Measurements from ENCODE around the gene PDE11A. TPM values are rescaled to one million over a fixed set of nuclear protein-coding genes. Genes with fewer than 3 reads are reported as not detected.

PDE11A gene
- total RNA-seq, 6 experiments from 2014 or later: 1.2 to 3.1 (median 1.4) TPM

DNA sequence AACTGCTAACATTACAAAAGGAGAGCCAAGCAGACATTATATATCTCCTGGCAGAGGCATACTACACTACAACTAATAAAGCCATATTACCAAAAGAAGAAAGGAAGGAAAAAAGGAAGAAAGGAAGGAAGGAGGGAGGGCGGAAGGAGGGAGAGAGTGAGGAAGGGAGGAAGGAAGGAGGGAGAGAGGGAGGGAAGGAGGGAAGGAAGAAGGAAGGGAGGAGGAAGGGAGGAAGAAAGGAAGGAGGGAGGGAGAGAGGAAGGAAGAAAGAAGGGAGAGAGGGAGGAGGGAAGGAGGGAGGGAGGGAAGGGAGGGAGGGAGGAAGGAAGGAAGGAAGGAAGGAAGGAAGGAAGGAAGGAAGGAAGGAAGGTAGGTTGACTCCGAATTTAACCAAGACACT is 133.4 kb downstream of the PDE11A start:
- no peak overlapping the region for H3K4me3 Mint-ChIP-seq
- no peak for DNase-seq
- H3K4me1 Mint-ChIP-seq (ENCODE audit: low read depth): no peaks in the 10 kb centered on the region
- H3K9me3 Mint-ChIP-seq: no peaks in the 10 kb centered on the region
- no peak overlapping the region for H3K27ac Mint-ChIP-seq
- H3K27me3 Mint-ChIP-seq (ENCODE audit: insufficient read depth): no peaks in the 10 kb centered on the region
- H3K36me3 Mint-ChIP-seq (ENCODE audit: low read depth): no peaks in the 10 kb centered on the region
- TF ChIP-seq, protein P1, sequence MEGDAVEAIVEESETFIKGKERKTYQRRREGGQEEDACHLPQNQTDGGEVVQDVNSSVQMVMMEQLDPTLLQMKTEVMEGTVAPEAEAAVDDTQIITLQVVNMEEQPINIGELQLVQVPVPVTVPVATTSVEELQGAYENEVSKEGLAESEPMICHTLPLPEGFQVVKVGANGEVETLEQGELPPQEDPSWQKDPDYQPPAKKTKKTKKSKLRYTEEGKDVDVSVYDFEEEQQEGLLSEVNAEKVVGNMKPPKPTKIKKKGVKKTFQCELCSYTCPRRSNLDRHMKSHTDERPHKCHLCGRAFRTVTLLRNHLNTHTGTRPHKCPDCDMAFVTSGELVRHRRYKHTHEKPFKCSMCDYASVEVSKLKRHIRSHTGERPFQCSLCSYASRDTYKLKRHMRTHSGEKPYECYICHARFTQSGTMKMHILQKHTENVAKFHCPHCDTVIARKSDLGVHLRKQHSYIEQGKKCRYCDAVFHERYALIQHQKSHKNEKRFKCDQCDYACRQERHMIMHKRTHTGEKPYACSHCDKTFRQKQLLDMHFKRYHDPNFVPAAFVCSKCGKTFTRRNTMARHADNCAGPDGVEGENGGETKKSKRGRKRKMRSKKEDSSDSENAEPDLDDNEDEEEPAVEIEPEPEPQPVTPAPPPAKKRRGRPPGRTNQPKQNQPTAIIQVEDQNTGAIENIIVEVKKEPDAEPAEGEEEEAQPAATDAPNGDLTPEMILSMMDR (IDR thresholded peaks at IDR 0.05): no peak

DNA sequence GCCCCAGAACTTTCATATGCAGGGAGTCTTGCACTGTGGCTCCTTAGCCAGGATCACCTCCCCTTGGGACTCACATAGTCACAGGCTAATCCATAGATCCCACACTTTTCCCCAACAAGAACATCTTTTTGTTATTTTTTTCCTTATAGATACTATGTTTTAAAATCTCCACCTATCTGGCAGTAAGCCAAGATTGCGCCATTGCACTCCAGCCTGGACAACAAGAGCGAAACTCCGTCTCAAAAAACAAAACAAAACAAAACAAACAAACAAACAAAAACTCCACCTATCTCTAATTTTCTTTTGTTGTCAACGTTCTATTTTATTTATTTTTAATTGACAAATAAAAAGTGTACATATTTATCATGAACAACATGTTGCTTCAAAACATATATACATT is 141.7 kb downstream of the PDE11A start:
- Mint-ChIP-seq H3K4me1 (ENCODE audit: low read depth) (no peaks in the 10 kb centered on the region), H3K36me3 (ENCODE audit: low read depth) (no peaks in the 10 kb centered on the region), H3K27me3 (ENCODE audit: insufficient read depth) (no peaks in the 10 kb centered on the region; the same call in 1 of the 2 replicates), H3K9me3 (no peaks in the 10 kb centered on the region; the same call in 1 of the 2 replicates), H3K27ac (no peak overlapping the region), H3K4me3 (no peak overlapping the region)
- DNase-seq: no peak
- TF ChIP-seq, protein P1 (IDR thresholded peaks at IDR 0.05): no peak

GRCh38 chr2:177929662-177930522 is 142.7 kb downstream of the PDE11A start:
- Mint-ChIP-seq H3K4me1 (ENCODE audit: low read depth) (no peaks in the 10 kb centered on the region), H3K4me3 (no peak overlapping the region), H3K9me3 (no peaks in the 10 kb centered on the region; the same call in 1 of the 2 replicates), H3K27me3 (ENCODE audit: insufficient read depth) (no peaks in the 10 kb centered on the region; the same call in 1 of the 2 replicates), H3K27ac (no peak overlapping the region), H3K36me3 (ENCODE audit: low read depth) (no peaks in the 10 kb centered on the region)
- no peak for DNase-seq
- TF ChIP-seq, protein P1 (IDR thresholded peaks at IDR 0.05): no peak

GRCh38 chr2:177923323-177923722 is 149.3 kb downstream of the PDE11A start:
- Mint-ChIP-seq H3K27me3 (ENCODE audit: insufficient read depth) (no peaks in the 10 kb centered on the region), H3K4me3 (no peak overlapping the region), H3K4me1 (ENCODE audit: low read depth) (peaks cover 9% of the 10 kb centered on the region; the same call in 1 of the 2 replicates), H3K27ac (no peak overlapping the region), H3K36me3 (ENCODE audit: low read depth) (no peaks in the 10 kb centered on the region), H3K9me3 (no peaks in the 10 kb centered on the region)
- no peak for DNase-seq
- TF ChIP-seq, protein P1 (IDR thresholded peaks at IDR 0.05): no peak

DNA sequence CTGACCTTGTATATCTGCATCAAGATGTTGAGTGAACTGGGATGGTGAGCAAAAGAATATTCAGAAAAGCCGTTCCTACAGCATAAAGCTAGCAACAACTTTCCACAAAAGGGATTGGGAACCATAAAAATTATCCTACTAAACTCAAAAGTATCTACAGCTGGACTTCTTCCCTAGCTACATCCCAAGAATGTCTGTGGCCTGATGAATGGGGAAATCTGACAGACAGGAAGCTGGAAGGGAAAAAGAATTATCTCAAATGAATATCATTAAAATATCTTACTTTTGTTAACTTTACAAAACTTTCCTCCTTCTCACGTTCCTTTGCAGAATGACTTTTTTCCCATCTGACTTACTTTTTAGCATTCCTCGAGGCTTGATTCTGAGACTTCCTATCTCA is 150.9 kb downstream of the PDE11A start:
- H3K36me3 Mint-ChIP-seq (ENCODE audit: low read depth): no peaks in the 10 kb centered on the region
- H3K27me3 Mint-ChIP-seq (ENCODE audit: insufficient read depth): no peaks in the 10 kb centered on the region; the same call in 1 of the 2 replicates
- TF ChIP-seq, protein P1 (IDR thresholded peaks at IDR 0.05): no peak
- no peaks in the 10 kb centered on the region for H3K9me3 Mint-ChIP-seq
- H3K4me3 Mint-ChIP-seq: no peak overlapping the region
- H3K4me1 Mint-ChIP-seq (ENCODE audit: low read depth): peaks cover 9% of the 10 kb centered on the region; the same call in 1 of the 2 replicates
- DNase-seq: peak; percentile 11
- H3K27ac Mint-ChIP-seq: no peak overlapping the region

Data from HFFc6 (cell line).